LNCaP clone FGC (cell line): Measurements from ENCODE around the gene SERPINB4.

Experiments
- DNase-seq: peaks from one replicate; pipeline ENCODE4 v3.0.0-alpha.2; 2011; ENCODE audit warnings: low read depth
- H3K4me3 ChIP-seq: 2 replicates; pipeline ENCODE4 v1.5.1; 2011; ENCODE audit warnings: mild to moderate bottlenecking, low read depth, low read length, control low read depth
- CTCF ChIP-seq: IDR thresholded peaks from 2 replicates; pipeline ENCODE4 v1.5.1; 2012; ENCODE audit warnings: mild to moderate bottlenecking; ENCODE audit not compliant: control insufficient read depth, insufficient read depth; ENCODE audit errors: extremely low read depth

Gene SERPINB4

GRCh38 chr18:63603355-63603754 lies 40.7 kb downstream of the SERPINB4 start:
- H3K4me3 ChIP-seq, result no peak overlapping the region
- TF ChIP-seq CTCF, result no peak
- DNase-seq, result no peak

GRCh38 chr18:63596964-63597363 lies 47.1 kb downstream of the SERPINB4 start:
- DNase-seq, result no peak
- no peak for TF ChIP-seq CTCF

GRCh38 chr18:63592471-63592870 lies 51.6 kb downstream of the SERPINB4 start:
- no peak for DNase-seq
- TF ChIP-seq CTCF, result no peak
- no peak overlapping the region for H3K4me3 ChIP-seq

More at GRCh38 chr18:63596964-63597363, 47.1 kb downstream of the SERPINB4 start:
- H3K4me3 ChIP-seq, result no peak overlapping the region

- H3K4me3 ChIP-seq, result no peak overlapping the region
- no peak for DNase-seq
- TF ChIP-seq CTCF, result no peak
These were observed 52.3 kb downstream of the SERPINB4 start for GRCh38 chr18:63591725-63592124.

GRCh38 chr18:63590966-63591695 lies 52.9 kb downstream of the SERPINB4 start:
- no peak overlapping the region for H3K4me3 ChIP-seq
- no peak for TF ChIP-seq CTCF
- no peak for DNase-seq

GRCh38 chr18:63590373-63590772 lies 53.7 kb downstream of the SERPINB4 start:
- no peak for TF ChIP-seq CTCF
- no peak for DNase-seq
- no peak overlapping the region for H3K4me3 ChIP-seq

GRCh38 chr18:63588909-63589308 lies 55.1 kb downstream of the SERPINB4 start:
- TF ChIP-seq CTCF, result no peak
- no peak for DNase-seq
- H3K4me3 ChIP-seq, result no peak overlapping the region
